Thymus (tissue), 11 donors: ENCODE data around the gene B4GALT5. TPM values are rescaled to one million over a fixed set of nuclear protein-coding genes. Genes with fewer than 3 reads are reported as not detected.
"Not testable (repeated sequence)": the region's sequence is repeated elsewhere in the genome, so short reads cannot be mapped to it uniquely, and the experiment has no call there.

ENCODE experiments used
- DNase-seq, 9 donors: peaks; one replicate each; pipeline ENCODE4 v3.0.0-alpha.2; 2013; ENCODE audit warnings: low spot score in 9 of 9, low read depth in 6 of 9, missing footprints in 1 of 9
- H3K27ac ChIP-seq, 2 donors: one replicate each; pipeline ENCODE4 v1.5.1; 2013; ENCODE audit warnings: control low read depth in 1 of 2, low read depth in 1 of 2, low read length in 1 of 2, mild to moderate bottlenecking in 1 of 2, moderate library complexity in 1 of 2
- H3K27me3 ChIP-seq, 2 donors: one replicate each; pipeline ENCODE4 v1.5.1; 2013; ENCODE audit warnings: low read length in 1 of 2; ENCODE audit not compliant: control insufficient read depth in 2 of 2, insufficient read depth in 1 of 2
- H3K36me3 ChIP-seq, 2 donors: one replicate each; pipeline ENCODE4 v1.5.1; 2013; ENCODE audit warnings: low read length in 1 of 2, mild to moderate bottlenecking in 1 of 2, moderate library complexity in 1 of 2; ENCODE audit not compliant: control insufficient read depth in 2 of 2, insufficient read depth in 2 of 2
- H3K4me1 ChIP-seq, 2 donors: one replicate each; pipeline ENCODE4 v1.5.1; 2013; ENCODE audit warnings: low read length in 2 of 2; ENCODE audit not compliant: control insufficient read depth in 2 of 2, insufficient read depth in 2 of 2
- H3K4me3 ChIP-seq, 2 donors: one replicate each; pipeline ENCODE4 v1.5.1; 2013; ENCODE audit warnings: low read length in 2 of 2, control low read depth in 1 of 2, mild to moderate bottlenecking in 1 of 2
- H3K9me3 ChIP-seq, 2 donors: one replicate each; pipeline ENCODE4 v1.5.1; 2013; ENCODE audit warnings: low read length in 1 of 2, mild to moderate bottlenecking in 1 of 2; ENCODE audit not compliant: control insufficient read depth in 2 of 2, insufficient read depth in 1 of 2
- WGBS: extraction: QIAGEN DNeasy Blood & Tissue Kit; methylation state at CpG from one replicate; pipeline ENCODE4 v1.1.7; 2013; 5-methylcytosine and 5-hydroxymethylcytosine counted together
- polyA plus RNA-seq: library from polyadenylated mRNA; stranded (reverse); fragments of 200-250 nt; gene quantifications from one replicate; pipeline ENCODE4 v1.2.3, GENCODE V29; 2013
- total RNA-seq: library from RNA; stranded (reverse); fragments of 120-200 nt; gene quantifications from one replicate; pipeline ENCODE4 v1.2.4, GENCODE V29; 2013
- donor health status: healthy.

B4GALT5 gene
- total and polyA plus RNA-seq, 2 donors, result 6.8 to 10.9 TPM

DNA sequence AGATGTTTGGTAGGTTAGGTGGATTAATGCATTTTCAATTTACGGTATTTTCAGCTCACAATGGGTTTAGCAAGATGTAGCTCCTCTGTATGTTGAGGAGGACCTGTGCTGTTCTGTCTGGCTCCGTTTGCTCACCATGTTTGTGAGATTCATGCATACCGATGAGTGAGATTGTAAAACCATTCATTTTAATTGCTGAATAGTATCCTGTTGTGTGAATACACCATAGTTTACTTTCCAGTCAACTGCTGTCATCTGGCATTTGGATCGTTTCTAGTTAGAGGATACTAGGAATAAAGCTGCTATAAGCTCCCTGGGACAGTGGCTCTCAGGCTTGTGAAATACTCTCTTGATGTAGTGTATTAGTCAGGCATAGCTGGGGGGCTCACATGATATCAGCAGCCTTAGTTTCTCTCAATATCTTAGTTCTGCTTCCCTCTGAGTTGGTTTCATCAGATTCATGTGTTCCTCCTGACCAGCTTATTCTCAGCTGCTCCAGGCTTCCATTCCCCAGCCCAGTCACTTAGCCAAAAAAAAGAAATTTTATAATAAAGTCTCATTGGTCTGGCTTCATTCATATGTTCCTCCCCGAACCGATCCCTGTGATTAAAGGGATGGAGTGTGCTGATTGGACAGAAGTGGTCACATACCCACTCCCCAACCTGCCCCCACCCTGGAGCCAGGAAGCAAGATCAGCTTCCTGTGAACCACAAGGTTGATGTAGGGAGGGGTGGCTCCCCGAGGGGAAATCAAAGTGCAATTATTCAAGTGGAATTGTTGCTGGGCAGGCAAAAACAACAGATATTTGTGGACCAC is 10.9 kb upstream of the B4GALT5 start:
- 47% methylated on average over 7 of the region's 7 CpGs for WGBS

DNA sequence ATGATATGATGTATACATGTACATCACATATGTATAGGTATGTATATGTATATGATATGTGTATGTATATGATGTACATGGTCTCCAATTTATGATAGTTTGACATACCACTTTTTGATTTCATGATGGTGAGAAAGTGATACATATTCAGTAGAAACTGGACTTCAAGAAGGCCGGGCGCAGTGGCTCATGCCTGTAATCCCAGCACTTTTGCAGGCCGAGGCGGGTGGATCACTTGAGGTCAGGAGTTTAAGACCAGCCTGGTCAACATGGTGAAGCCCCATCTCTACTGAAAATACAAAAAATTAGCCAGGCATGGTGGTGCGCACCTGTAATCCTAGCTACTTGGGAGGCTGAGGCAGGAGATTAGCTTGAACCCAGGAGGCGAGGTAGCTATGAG is 10.1 kb upstream of the B4GALT5 start:
- DNase-seq, H3K27ac ChIP-seq, H3K27me3 ChIP-seq, H3K9me3 ChIP-seq, H3K4me3 ChIP-seq, H3K4me1 ChIP-seq, H3K36me3 ChIP-seq: not testable (repeated sequence)
- WGBS, result 97% methylated on average over 6 of the region's 6 CpGs

More for the DNA sequence above, 10.9 kb upstream of the B4GALT5 start:
- Histone ChIP-seq H3K9me3 (no peaks in the 10 kb centered on the region), H3K4me1 (peaks cover 0 to 3% of the 10 kb centered on the region in 2 donors), H3K4me3 (no peak overlapping the region), H3K27me3 (peaks cover 0 to under 1% of the 10 kb centered on the region in 2 donors), H3K36me3 (no peaks in the 10 kb centered on the region), H3K27ac (no peak overlapping the region)
- no peak for DNase-seq

DNA sequence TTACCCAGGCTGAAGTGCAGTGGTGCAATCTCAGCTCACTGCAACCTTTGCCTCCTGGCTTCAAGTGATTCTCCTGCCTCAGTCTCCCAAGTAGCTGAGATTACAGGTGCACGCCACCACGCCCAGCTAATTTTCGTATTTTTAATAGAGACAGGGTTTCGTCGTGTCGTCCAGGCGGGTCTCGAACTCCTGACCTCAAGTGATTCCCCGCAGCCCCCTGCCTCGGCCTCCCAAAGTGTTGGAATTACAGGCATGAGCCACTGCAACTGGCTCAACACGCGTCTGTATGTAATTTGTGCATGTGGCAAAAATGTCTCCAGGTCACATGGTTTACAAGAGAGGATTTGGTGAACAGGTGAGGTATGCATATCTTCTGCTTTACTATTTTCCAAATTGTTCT is 7.6 kb upstream of the B4GALT5 start:
- not testable (repeated sequence) for H3K4me3 ChIP-seq, H3K27me3 ChIP-seq, H3K4me1 ChIP-seq, DNase-seq, H3K27ac ChIP-seq, H3K36me3 ChIP-seq, H3K9me3 ChIP-seq
- WGBS, result 97% methylated on average over 12 of the region's 12 CpGs

DNA sequence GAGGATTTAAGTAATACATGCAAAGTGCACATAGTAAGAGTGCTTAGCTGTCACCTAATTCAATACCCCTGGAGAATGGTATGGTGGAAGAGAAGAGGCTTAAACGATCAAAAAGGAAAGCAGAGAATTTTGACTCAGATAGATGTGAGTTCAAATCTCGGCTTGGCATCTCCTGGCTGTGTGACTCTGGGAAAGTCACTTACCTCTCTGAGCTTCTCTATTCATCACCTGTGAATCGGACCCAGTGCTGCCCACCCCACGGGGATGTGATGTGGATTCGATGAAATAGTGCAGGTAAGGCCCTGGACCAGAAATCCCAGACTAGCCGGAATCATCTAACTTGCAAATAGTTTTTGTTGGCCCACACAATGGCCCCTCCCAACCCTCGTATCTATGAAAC is 1.8 kb upstream of the B4GALT5 start:
- Histone ChIP-seq H3K36me3 (no peaks in the 10 kb centered on the region), H3K27ac (no peak overlapping the region), H3K27me3 (peaks cover 0 to 18% of the 10 kb centered on the region in 2 donors), H3K9me3 (peaks cover 0 to 1% of the 10 kb centered on the region in 2 donors), H3K4me3 (no peak overlapping the region), H3K4me1 (peaks cover 0 to 3% of the 10 kb centered on the region in 2 donors)
- 98% methylated on average over 7 of the region's 7 CpGs for WGBS
- DNase-seq, result no peak

DNA sequence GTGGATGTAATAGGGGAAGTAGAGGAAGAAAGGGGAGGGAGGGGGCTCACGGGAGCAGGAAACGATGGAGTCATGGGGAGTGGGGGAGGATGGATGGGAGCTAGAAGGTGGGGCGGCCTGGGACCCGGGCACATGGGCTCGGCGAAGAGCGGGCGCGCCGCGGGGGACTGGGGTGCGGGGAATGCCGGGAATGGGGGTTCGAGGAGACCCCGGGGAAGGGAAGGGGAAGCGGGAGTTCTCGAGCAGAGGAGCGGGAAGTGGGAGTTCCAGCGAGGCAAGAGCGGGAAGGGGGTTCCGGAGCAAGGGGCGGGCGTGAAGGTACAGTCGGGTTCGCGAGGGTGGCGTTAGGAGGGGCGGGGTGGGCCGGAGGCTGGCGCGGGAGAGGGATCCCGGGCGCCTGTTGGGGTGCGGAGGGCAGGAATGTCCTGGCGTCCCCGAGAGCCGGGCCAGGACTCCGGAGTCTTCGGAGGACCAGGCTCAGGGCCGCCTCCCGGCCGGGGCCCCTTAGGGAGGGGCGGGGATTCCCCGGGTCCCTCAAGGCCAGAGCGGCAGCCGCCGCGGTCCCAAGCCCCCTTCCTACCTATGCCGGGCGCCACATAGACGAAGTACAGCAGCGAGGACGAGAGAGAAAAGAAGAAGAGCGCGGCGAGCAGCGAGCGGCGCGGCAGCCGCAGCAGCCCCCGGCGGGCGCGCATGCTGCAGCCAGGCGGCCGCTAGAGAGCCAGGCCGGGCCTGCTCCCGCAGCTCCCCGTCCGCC is 504 bp downstream of the B4GALT5 start:
- Histone ChIP-seq H3K27ac (peak overlapping the region; percentile 33 to 72), H3K27me3 (peaks cover 0 to 18% of the 10 kb centered on the region in 2 donors), H3K4me3 (peak overlapping the region; percentile 58 to 87), H3K4me1 (peaks cover 0 to 3% of the 10 kb centered on the region in 2 donors), H3K9me3 (peaks cover 0 to 1% of the 10 kb centered on the region in 2 donors), H3K36me3 (no peaks in the 10 kb centered on the region)
- DNase-seq, result peak in 1 of 9 donors; percentile 46
- whole genome bisulfite sequencing, result under 1% methylated on average over 71 of the region's 71 CpGs

DNA sequence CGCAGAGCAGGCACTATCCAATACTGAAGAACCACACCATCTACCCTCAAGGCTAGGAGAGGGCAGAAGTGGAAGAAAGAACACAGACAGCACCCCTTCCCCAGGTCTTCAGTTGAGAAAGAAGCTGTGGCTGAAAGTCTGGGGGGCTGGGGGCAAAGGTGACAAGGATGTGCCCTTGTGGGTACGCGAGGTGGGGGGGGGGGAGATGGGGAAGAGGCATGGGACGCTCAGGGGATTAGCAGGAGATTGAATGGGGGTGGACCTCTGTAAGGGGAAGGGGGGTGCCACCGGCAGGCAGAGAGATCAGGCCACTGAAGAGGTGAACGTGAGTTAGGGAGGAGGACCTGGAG is 1.1 kb downstream of the B4GALT5 start:
- Histone ChIP-seq H3K27ac (peak overlapping the region in 1 of 2 donors; percentile 72), H3K4me1 (peaks cover 0 to 3% of the 10 kb centered on the region in 2 donors), H3K27me3 (peaks cover 0 to 18% of the 10 kb centered on the region in 2 donors), H3K4me3 (peak overlapping the region; percentile 58 to 87), H3K9me3 (peaks cover 0 to 1% of the 10 kb centered on the region in 2 donors), H3K36me3 (no peaks in the 10 kb centered on the region)
- DNase-seq, result no peak
- WGBS, result 12% methylated on average over 6 of the region's 6 CpGs

DNA sequence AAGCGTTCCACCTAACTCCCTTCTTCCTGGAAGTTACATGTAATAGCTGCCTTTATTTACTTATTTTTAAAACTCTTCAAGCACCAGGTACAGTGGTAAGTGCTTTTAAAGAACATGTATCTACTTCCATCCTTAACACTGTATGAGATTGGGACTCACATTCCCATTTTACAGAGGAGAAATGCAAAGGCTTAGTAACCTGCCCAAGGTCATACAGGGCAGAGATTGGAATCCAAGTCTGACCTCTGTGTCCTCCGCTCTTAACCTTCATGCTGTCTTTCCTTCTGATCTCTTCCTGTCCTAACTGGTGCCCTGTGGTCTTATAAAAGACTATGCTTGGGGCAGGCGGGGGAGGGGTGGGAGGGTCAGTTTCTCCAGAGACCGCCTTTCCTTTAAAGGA is 1.6 kb downstream of the B4GALT5 start:
- Histone ChIP-seq H3K27ac (no peak overlapping the region), H3K27me3 (peaks cover 0 to 18% of the 10 kb centered on the region in 2 donors), H3K4me1 (peaks cover 0 to 3% of the 10 kb centered on the region in 2 donors), H3K4me3 (no peak overlapping the region), H3K9me3 (peaks cover 0 to 1% of the 10 kb centered on the region in 2 donors), H3K36me3 (no peaks in the 10 kb centered on the region)
- WGBS, result 94% methylated on average over 4 of the region's 4 CpGs
- no peak for DNase-seq

DNA sequence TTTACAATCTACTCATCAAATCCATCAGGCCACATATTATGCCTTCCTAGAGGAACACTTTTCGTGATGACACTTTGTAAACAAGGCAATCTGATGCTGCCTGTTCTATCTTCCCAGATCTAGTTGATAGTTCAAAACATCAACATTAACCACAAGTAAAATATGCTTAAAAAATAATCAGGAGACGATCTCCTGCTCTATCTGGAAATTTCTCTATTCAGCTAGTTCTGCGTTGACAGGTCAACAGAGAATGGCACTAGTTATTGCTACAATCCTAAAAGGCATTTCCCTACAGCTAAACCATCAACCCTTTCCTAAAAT is 2.1 kb downstream of the B4GALT5 start:
- Histone ChIP-seq H3K36me3 (no peaks in the 10 kb centered on the region), H3K4me1 (peaks cover 0 to 3% of the 10 kb centered on the region in 2 donors), H3K27ac (no peak overlapping the region), H3K9me3 (peaks cover 0 to 1% of the 10 kb centered on the region in 2 donors), H3K4me3 (no peak overlapping the region), H3K27me3 (peaks cover 0 to 18% of the 10 kb centered on the region in 2 donors)
- DNase-seq, result no peak
- WGBS, result 92% methylated on average over 3 of the region's 3 CpGs

DNA sequence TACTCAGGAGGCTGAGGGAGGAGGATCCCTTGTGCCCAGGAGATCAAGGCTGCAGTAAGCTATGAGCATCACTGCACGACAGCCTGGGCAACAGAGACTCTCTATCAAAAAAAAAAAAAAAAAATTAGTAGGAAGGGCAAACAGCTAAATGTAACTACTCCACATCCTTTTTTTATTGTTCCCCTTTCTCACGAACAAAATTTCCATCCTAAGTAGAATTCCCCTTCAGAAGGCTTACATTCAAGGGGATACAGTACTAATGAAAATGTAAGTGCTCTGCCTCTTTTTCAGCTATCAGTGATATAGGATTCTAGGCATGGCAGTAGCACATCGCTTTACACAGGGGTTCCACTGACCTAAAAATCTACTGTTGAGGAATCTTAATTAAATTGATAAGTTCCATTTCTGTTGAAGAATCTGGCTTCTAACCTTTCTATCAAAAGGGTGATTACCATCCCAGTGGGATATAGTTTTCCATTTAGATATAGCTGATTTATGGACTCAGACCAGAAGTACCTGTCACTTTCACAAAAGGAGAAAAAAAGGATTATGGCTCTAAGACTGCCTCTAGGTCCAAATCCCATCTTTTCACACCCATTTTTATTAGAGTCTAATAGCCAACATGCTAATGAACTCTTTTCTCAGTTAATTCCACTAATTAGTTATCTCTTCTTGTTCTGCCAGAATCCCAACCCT is 2.6 kb downstream of the B4GALT5 start:
- Histone ChIP-seq H3K4me1 (peaks cover 0 to 3% of the 10 kb centered on the region in 2 donors), H3K36me3 (no peaks in the 10 kb centered on the region), H3K4me3 (no peak overlapping the region), H3K9me3 (peaks cover 0 to 1% of the 10 kb centered on the region in 2 donors), H3K27me3 (peaks cover 0 to 18% of the 10 kb centered on the region in 2 donors), H3K27ac (no peak overlapping the region)
- 54% methylated on average over 3 of the region's 3 CpGs for WGBS
- no peak for DNase-seq
